ENCODE data around the gene PMPCA. TPM values are rescaled to one million over a fixed set of nuclear protein-coding genes. Genes with fewer than 3 reads are reported as not detected.

PMPCA gene
- polyA plus RNA-seq, 1 experiment: 65.8 TPM

DNA sequence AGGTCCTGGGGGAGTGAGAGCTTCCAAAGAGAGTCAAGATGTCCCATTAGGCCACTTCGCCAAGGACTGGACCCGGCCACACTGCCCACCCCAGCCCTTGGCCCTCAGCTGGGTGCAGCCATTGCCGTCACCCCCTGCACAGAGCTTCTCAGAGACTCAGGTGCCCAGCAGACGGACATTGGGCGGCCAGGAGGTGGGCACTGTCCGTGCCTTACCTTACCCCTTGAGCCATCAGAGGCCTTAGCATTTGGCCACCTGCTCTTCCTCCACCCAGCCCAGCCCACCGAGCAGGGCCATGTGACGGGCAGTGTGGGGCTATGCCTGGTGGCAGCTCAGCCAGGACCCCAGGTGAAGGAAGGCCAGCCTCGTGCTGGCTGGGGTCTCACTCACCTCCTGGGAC, 43.6 kb upstream of the PMPCA start:
- peaks cover 15% of the 10 kb centered on the region; the same call in 1 of the 2 replicates for H3K9me3 ChIP-seq (ENCODE audit: control insufficient read depth, insufficient read depth, low read length)
- DNase-seq (ENCODE audit: low read depth, low spot score): no peak
- TF ChIP-seq, protein P1, sequence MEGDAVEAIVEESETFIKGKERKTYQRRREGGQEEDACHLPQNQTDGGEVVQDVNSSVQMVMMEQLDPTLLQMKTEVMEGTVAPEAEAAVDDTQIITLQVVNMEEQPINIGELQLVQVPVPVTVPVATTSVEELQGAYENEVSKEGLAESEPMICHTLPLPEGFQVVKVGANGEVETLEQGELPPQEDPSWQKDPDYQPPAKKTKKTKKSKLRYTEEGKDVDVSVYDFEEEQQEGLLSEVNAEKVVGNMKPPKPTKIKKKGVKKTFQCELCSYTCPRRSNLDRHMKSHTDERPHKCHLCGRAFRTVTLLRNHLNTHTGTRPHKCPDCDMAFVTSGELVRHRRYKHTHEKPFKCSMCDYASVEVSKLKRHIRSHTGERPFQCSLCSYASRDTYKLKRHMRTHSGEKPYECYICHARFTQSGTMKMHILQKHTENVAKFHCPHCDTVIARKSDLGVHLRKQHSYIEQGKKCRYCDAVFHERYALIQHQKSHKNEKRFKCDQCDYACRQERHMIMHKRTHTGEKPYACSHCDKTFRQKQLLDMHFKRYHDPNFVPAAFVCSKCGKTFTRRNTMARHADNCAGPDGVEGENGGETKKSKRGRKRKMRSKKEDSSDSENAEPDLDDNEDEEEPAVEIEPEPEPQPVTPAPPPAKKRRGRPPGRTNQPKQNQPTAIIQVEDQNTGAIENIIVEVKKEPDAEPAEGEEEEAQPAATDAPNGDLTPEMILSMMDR (IDR thresholded peaks at IDR 0.05; ENCODE audit: low read depth, low read length): no peak
- no peaks in the 10 kb centered on the region for H3K27me3 ChIP-seq (ENCODE audit: control insufficient read depth, insufficient read depth, low read length)
- CTCF ChIA-PET: no interaction called here
- H3K4me3 ChIP-seq (ENCODE audit: low read depth, low read length): no peak overlapping the region
- no peak overlapping the region for H3K27ac ChIP-seq (ENCODE audit: low read depth, low read length)
- POLR2A ChIA-PET: no interaction called here

DNA sequence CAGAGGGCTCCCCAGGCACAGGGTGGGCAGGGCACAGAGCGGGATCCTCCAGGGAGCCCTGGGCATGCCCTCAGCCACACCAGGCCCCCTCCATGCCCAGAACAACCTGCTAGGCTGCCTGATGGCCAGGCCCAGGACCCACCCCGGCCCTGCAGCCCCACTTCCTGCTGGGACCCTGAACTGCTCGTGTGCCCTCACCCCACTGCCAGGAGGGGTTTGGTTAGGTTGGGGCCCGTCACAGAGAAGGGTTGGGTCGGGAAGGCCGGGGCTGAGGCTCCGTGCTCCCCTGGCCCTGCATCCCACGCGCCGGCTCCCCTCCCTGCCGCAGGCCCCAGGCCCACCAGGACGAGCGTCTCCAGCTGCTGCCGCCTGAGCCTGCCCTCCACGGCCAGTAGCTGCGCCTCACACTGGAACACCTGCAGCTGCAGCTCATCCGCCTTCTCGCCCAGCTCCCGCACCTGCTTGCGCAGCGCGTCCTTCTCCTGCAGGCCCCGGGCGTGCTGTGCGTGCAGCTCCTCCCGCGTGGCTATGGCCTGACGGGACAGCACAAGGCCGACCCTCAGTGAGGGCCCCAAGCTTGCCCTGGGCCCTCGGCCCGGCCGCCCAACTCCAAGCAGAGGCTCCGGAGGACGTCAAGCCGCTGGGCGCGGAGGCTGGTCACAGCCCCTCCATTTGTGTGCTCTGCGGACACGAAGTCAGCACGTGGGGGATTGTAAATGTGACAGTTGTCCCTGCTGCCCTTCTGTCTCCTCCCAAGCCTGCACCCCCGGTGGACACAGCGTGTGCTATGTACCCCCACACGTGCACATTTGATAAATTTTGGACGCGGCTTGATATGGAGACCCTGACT, 42.9 kb upstream of the PMPCA start:
- Histone ChIP-seq H3K27ac (ENCODE audit: low read depth, low read length) (no peak overlapping the region), H3K27me3 (ENCODE audit: control insufficient read depth, insufficient read depth, low read length) (no peaks in the 10 kb centered on the region), H3K9me3 (ENCODE audit: control insufficient read depth, insufficient read depth, low read length) (peaks cover 15% of the 10 kb centered on the region; the same call in 1 of the 2 replicates), H3K4me3 (ENCODE audit: low read depth, low read length) (no peak overlapping the region)
- no peak for DNase-seq (ENCODE audit: low read depth, low spot score)
- TF ChIP-seq, protein P1 (IDR thresholded peaks at IDR 0.05; ENCODE audit: low read depth, low read length): no peak
- ChIA-PET CTCF (no interaction called here), POLR2A (no interaction called here)

DNA sequence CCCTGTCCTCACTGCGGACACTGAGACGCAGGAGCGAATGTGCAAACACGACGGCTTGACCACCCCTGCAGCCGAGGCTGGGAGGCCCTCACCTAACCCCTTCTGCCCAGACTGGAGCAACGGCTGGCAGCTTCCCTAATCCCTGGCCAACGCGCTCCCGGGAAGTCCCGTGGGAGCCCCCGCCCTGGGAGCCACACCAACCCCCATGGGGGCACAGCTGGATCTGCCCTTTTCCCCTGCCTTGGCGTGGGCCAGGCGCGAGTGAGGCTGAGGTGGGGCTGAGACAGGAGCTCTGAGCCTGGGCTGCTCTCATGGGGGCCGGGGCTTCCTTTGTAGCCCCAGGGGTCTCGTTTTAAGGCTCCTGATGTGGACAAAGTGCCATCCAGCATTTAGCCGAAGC, 42.3 kb upstream of the PMPCA start:
- CTCF ChIA-PET: no interaction called here
- Histone ChIP-seq H3K27me3 (ENCODE audit: control insufficient read depth, insufficient read depth, low read length) (no peaks in the 10 kb centered on the region), H3K4me3 (ENCODE audit: low read depth, low read length) (no peak overlapping the region), H3K9me3 (ENCODE audit: control insufficient read depth, insufficient read depth, low read length) (peaks cover 15% of the 10 kb centered on the region; the same call in 1 of the 2 replicates), H3K27ac (ENCODE audit: low read depth, low read length) (no peak overlapping the region)
- DNase-seq (ENCODE audit: low read depth, low spot score): no peak
- POLR2A ChIA-PET: no interaction called here
- TF ChIP-seq, protein P1 (IDR thresholded peaks at IDR 0.05; ENCODE audit: low read depth, low read length): no peak

DNA sequence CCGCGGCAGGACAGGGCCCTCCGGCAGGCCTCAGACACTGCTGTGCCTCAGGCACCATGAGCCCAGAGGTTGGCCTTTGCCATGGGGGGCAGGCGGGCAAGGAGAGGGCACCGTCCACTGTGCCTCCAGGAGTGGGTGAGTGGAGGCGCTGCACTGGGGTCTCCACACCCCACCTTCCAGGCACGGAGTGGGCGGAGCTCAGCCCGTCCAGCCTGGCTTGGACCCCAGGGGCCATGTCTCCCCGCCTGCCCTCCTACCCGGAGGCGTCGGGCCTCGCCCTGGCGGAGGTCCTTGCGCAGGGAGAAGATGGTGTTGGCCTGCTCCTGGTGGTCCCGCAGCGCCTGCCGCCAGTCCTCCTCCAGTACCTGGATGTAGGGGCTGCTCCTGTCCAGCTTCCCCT, 40.4 kb upstream of the PMPCA start:
- peaks cover 12% of the 10 kb centered on the region; the same call in 1 of the 2 replicates for H3K9me3 ChIP-seq (ENCODE audit: control insufficient read depth, insufficient read depth, low read length)
- POLR2A ChIA-PET: no interaction called here
- no peak overlapping the region for H3K27ac ChIP-seq (ENCODE audit: low read depth, low read length)
- H3K4me3 ChIP-seq (ENCODE audit: low read depth, low read length): no peak overlapping the region
- TF ChIP-seq, protein P1 (IDR thresholded peaks at IDR 0.05; ENCODE audit: low read depth, low read length): no peak
- DNase-seq (ENCODE audit: low read depth, low spot score): no peak
- no peaks in the 10 kb centered on the region for H3K27me3 ChIP-seq (ENCODE audit: control insufficient read depth, insufficient read depth, low read length)
- CTCF ChIA-PET: no interaction called here

Measured in AG04450 (cell line).